ENCODE results near the gene MRPS15. TPM values are rescaled to one million over a fixed set of nuclear protein-coding genes. Genes with fewer than 3 reads are reported as not detected.

Gene MRPS15
- total RNA-seq, 1 experiment from 2014 or later: 113 TPM

DNA sequence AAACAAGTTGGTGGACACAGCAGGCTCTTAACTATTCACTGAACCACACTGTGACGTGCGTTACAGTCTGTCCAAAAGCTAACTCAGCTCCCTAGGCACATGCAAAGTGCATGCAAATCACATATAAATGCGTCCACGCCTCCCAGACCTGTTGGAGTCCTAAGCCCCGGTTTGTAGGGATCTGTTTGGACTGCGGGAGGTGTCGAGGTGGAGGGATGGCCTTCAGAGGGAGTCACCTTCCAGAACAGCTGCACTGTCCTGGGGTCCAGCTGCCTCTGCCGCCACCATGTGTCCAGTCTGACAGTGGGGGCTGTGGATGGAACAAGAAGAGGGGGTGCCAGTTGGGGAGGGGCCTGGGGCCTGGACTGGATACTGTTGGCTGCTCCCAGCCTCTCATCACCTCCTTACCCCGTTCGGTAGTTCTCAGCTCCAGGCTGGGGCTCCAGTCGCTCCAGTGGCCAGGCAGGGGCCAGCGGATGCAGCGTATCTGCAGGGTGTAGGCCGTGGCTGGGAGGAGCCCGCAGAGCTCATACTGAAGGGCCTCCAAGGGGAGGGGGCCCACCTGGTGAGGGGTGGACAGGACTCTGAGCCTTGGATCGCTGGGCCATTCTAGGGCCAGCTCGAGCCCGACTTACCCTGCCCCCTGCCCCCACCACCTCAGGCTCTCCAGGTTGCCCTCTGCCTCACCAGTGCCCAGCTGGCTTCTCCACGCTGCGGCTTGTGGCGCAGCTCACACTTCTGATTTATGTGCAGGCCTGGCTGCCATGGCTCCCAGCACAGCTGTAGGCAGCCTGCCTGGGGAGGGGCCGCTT lies 7.9 kb upstream of the MRPS15 start:
- ChIA-PET POLR2A (no interaction called here), CTCF (interaction anchor here (0.6 kb wide), 1 partner anchor 986 kb away, joined by 5 read pairs; no protein-coding TSS in a partner anchor)
- H3K36me3 ChIP-seq (ENCODE audit: control insufficient read depth, insufficient read depth, low read length): no peaks in the 10 kb centered on the region
- intact Hi-C loops (cut with micrococcal nuclease; ENCODE audit: unreplicated experiment) (no loop called here), in situ Hi-C loops (cut with HindIII; ENCODE audit: low pct_unique_long_range_greater_than_20kb, low sequenced_read_pairs) (no loop called here)
- BruUV-seq (replicated peaks): no TSS peak
- no peaks in the 10 kb centered on the region for H3K4me1 ChIP-seq (ENCODE audit: control insufficient read depth, insufficient read depth, low read length)
- H3K27me3 ChIP-seq (ENCODE audit: control insufficient read depth, insufficient read depth, low read length): no peaks in the 10 kb centered on the region
- TF ChIP-seq, protein P1, sequence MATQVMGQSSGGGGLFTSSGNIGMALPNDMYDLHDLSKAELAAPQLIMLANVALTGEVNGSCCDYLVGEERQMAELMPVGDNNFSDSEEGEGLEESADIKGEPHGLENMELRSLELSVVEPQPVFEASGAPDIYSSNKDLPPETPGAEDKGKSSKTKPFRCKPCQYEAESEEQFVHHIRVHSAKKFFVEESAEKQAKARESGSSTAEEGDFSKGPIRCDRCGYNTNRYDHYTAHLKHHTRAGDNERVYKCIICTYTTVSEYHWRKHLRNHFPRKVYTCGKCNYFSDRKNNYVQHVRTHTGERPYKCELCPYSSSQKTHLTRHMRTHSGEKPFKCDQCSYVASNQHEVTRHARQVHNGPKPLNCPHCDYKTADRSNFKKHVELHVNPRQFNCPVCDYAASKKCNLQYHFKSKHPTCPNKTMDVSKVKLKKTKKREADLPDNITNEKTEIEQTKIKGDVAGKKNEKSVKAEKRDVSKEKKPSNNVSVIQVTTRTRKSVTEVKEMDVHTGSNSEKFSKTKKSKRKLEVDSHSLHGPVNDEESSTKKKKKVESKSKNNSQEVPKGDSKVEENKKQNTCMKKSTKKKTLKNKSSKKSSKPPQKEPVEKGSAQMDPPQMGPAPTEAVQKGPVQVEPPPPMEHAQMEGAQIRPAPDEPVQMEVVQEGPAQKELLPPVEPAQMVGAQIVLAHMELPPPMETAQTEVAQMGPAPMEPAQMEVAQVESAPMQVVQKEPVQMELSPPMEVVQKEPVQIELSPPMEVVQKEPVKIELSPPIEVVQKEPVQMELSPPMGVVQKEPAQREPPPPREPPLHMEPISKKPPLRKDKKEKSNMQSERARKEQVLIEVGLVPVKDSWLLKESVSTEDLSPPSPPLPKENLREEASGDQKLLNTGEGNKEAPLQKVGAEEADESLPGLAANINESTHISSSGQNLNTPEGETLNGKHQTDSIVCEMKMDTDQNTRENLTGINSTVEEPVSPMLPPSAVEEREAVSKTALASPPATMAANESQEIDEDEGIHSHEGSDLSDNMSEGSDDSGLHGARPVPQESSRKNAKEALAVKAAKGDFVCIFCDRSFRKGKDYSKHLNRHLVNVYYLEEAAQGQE (IDR thresholded peaks at IDR 0.05; ENCODE audit: insufficient read depth in 1 of 2, low read depth in 2 of 2, low read length in 1 of 2): no peak
- TF ChIP-seq TCF7L2 (IDR thresholded peaks at IDR 0.05; ENCODE audit: low read depth, low read length) (no peak), POLR2AphosphoS5 (IDR thresholded peaks at IDR 0.05; ENCODE audit: low read depth, low read length) (no peak), SIN3A (IDR thresholded peaks at IDR 0.05; ENCODE audit: borderline replicate concordance, insufficient read depth, low read depth, low read length) (no peak)
- TF ChIP-seq, protein P2, sequence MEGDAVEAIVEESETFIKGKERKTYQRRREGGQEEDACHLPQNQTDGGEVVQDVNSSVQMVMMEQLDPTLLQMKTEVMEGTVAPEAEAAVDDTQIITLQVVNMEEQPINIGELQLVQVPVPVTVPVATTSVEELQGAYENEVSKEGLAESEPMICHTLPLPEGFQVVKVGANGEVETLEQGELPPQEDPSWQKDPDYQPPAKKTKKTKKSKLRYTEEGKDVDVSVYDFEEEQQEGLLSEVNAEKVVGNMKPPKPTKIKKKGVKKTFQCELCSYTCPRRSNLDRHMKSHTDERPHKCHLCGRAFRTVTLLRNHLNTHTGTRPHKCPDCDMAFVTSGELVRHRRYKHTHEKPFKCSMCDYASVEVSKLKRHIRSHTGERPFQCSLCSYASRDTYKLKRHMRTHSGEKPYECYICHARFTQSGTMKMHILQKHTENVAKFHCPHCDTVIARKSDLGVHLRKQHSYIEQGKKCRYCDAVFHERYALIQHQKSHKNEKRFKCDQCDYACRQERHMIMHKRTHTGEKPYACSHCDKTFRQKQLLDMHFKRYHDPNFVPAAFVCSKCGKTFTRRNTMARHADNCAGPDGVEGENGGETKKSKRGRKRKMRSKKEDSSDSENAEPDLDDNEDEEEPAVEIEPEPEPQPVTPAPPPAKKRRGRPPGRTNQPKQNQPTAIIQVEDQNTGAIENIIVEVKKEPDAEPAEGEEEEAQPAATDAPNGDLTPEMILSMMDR (IDR thresholded peaks at IDR 0.05): no peak
- DNase-seq (ENCODE audit: low read depth, low spot score): no peak
- H3K9me3 ChIP-seq (ENCODE audit: control insufficient read depth, insufficient read depth, low read depth, low read length): no peaks in the 10 kb centered on the region
- ATAC-seq: peak; percentile 45
- H3K27ac ChIP-seq (ENCODE audit: low read length): no peak overlapping the region
- H3K4me3 ChIP-seq (ENCODE audit: low read depth in 2 of 2, low read length in 2 of 2): no peak overlapping the region

GRCh38 chr1:36469163-36469562 lies 5.0 kb upstream of the MRPS15 start:
- TF ChIP-seq, protein P1 (IDR thresholded peaks at IDR 0.05; ENCODE audit: insufficient read depth in 1 of 2, low read depth in 2 of 2, low read length in 1 of 2): no peak
- TF ChIP-seq SIN3A (IDR thresholded peaks at IDR 0.05; ENCODE audit: borderline replicate concordance, insufficient read depth, low read depth, low read length): no peak
- no peak for TF ChIP-seq POLR2AphosphoS5 (IDR thresholded peaks at IDR 0.05; ENCODE audit: low read depth, low read length)
- no peak for TF ChIP-seq TCF7L2 (IDR thresholded peaks at IDR 0.05; ENCODE audit: low read depth, low read length)
- TF ChIP-seq, protein P2 (IDR thresholded peaks at IDR 0.05): no peak
- in situ Hi-C loops (cut with HindIII; ENCODE audit: low pct_unique_long_range_greater_than_20kb, low sequenced_read_pairs): no loop called here
- intact Hi-C loops (cut with micrococcal nuclease; ENCODE audit: unreplicated experiment): no loop called here
- Histone ChIP-seq H3K4me1 (ENCODE audit: control insufficient read depth, insufficient read depth, low read length) (peaks cover 8% of the 10 kb centered on the region), H3K9me3 (ENCODE audit: control insufficient read depth, insufficient read depth, low read depth, low read length) (no peaks in the 10 kb centered on the region), H3K27me3 (ENCODE audit: control insufficient read depth, insufficient read depth, low read length) (no peaks in the 10 kb centered on the region), H3K27ac (ENCODE audit: low read length) (no peak overlapping the region), H3K4me3 (ENCODE audit: low read depth in 2 of 2, low read length in 2 of 2) (no peak overlapping the region), H3K36me3 (ENCODE audit: control insufficient read depth, insufficient read depth, low read length) (no peaks in the 10 kb centered on the region)
- ChIA-PET POLR2A (interaction anchor here (0.7 kb wide), 2 partner anchors 30 to 1225 kb away, joined by 3 read pairs; no protein-coding TSS in a partner anchor), CTCF (no interaction called here)
- DNase-seq (ENCODE audit: low read depth, low spot score) (no peak), ATAC-seq (no peak)
- BruUV-seq (replicated peaks): no TSS peak
